Retinal pigment epithelial cell (primary cell): ENCODE results near the gene PPP1R14D.

Source experiments
- DNase-seq: peaks from one replicate; pipeline ENCODE4 v3.0.0-alpha.2; 2010; ENCODE audit warnings: low read depth
- H3K4me3 ChIP-seq: 2 replicates; pipeline ENCODE4 v1.5.1; 2011; ENCODE audit warnings: mild to moderate bottlenecking, low read length, control low read depth, moderate library complexity
- CTCF ChIP-seq: conservative IDR thresholded peaks from 2 replicates; pipeline ENCODE4 v1.5.1; 2011; ENCODE audit warnings: low read depth, low read length, control low read depth, inconsistent platforms

Gene PPP1R14D

GRCh38 chr15:40830884-40831283, 2.4 kb upstream of the PPP1R14D start:
- TF ChIP-seq CTCF: no peak
- no peak for DNase-seq
- no peak overlapping the region for H3K4me3 ChIP-seq

DNA sequence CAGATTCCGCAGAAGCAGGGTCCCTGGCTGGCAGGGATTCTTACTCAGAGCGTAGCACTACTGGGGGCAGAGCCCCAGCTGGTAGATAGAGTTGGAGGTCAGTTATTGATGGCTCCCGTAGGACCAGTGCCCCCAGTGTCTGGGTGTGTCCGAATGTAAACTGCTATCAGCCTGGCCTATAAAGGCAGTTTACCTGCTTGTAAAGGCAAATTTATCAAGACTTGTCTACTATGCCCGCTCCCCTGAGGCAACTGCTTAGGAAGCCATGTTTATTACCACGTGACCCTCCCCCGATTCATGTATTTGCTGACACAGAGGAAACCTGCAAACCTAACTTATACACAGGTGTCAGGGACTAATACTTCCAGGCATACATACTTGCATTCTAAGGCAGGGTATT, 607 bp upstream of the PPP1R14D start:
- H3K4me3 ChIP-seq: no peak overlapping the region
- TF ChIP-seq CTCF: no peak
- DNase-seq: no peak

DNA sequence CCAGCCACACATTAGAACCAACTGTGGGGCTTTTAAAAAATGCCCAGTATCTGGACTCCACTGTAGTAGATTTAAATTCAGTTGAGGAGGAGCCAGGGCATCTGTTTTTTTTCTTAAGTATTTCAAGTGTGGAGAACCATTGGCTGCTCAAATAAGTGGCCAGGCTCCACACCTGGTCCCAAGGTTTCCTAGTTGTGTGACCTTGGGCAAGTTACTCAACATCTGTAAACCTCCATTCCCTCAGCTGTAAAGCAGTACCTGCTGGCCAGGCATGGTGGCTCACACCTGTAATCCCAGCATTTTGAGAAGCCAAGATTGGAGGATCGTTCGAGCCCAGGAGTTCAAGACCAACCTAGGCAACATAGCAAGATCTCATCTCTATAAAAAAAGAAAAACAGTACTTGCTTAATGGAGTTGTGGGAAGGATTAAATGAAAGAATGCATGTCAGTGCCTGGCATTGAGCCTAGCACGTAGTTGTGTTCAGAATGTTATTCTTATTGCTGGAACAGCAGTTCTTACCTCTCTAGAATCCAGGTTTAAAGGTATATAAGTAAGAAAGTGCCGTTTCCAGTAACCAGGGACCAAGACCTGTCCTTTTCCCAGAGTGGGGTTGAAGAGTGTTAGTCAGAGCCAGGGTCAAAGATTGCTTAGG, 2.0 kb downstream of the PPP1R14D start:
- TF ChIP-seq CTCF: no peak
- DNase-seq: no peak
- no peak overlapping the region for H3K4me3 ChIP-seq

- TF ChIP-seq CTCF: no peak
- no peak overlapping the region for H3K4me3 ChIP-seq
- DNase-seq: peak; percentile 85
Measured at GRCh38 chr15:40825661-40826422, 2.7 kb downstream of the PPP1R14D start.

GRCh38 chr15:40823572-40824343, 4.8 kb downstream of the PPP1R14D start:
- no peak for DNase-seq
- TF ChIP-seq CTCF: no peak
- H3K4me3 ChIP-seq: no peak overlapping the region

- TF ChIP-seq CTCF: no peak
- no peak for DNase-seq
- no peak overlapping the region for H3K4me3 ChIP-seq
Measured at GRCh38 chr15:40821195-40821594, 7.3 kb downstream of the PPP1R14D start.

GRCh38 chr15:40819048-40819447, 9.5 kb downstream of the PPP1R14D start:
- H3K4me3 ChIP-seq: no peak overlapping the region
- no peak for TF ChIP-seq CTCF
- DNase-seq: no peak
